ENCODE results near the gene DMD. TPM values are rescaled to one million over a fixed set of nuclear protein-coding genes. Genes with fewer than 3 reads are reported as not detected.

DMD gene
- polyA plus RNA-seq, 1 donor from 2014 or later: 21.6 TPM

DNA sequence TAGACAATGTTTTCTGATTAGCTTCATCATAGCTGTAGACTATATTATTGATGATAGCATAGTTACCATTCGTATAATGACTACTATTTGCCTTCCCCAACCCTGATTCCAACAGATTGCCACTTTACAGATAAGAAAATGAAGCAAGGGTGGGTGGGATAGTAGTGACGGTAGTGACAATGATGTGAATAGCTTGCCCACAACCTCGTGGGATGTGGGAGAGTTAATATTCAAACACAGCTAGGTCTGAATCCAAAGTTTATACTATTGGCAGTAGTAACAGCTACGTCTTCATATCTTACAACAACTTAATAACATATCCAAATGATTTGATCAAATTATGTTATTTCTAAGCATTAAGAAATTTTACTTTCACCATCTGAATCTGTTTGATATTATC, 1372.7 kb downstream of the DMD start:
- H3K9ac ChIP-seq (ENCODE audit: low read length): no peak overlapping the region
- TF ChIP-seq, protein P1, sequence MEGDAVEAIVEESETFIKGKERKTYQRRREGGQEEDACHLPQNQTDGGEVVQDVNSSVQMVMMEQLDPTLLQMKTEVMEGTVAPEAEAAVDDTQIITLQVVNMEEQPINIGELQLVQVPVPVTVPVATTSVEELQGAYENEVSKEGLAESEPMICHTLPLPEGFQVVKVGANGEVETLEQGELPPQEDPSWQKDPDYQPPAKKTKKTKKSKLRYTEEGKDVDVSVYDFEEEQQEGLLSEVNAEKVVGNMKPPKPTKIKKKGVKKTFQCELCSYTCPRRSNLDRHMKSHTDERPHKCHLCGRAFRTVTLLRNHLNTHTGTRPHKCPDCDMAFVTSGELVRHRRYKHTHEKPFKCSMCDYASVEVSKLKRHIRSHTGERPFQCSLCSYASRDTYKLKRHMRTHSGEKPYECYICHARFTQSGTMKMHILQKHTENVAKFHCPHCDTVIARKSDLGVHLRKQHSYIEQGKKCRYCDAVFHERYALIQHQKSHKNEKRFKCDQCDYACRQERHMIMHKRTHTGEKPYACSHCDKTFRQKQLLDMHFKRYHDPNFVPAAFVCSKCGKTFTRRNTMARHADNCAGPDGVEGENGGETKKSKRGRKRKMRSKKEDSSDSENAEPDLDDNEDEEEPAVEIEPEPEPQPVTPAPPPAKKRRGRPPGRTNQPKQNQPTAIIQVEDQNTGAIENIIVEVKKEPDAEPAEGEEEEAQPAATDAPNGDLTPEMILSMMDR (IDR thresholded peaks at IDR 0.05; ENCODE audit: poor library complexity, severe bottlenecking): no peak
- TF ChIP-seq EP300 (conservative IDR thresholded peaks at IDR 0.05; ENCODE audit: poor library complexity, severe bottlenecking) (no peak), EZH2 (IDR thresholded peaks at IDR 0.05; ENCODE audit: borderline replicate concordance, insufficient read depth, low read length, poor library complexity, severe bottlenecking) (no peak), RAD21 (conservative IDR thresholded peaks at IDR 0.05) (no peak), TAF1 (IDR thresholded peaks at IDR 0.05; ENCODE audit: low read depth) (no peak), POLR2AphosphoS5 (IDR thresholded peaks at IDR 0.05) (no peak), MXI1 (conservative IDR thresholded peaks at IDR 0.05; ENCODE audit: poor library complexity, severe bottlenecking) (no peak), SMC3 (conservative IDR thresholded peaks at IDR 0.05; ENCODE audit: poor library complexity) (no peak)
- TF ChIP-seq, protein P2, sequence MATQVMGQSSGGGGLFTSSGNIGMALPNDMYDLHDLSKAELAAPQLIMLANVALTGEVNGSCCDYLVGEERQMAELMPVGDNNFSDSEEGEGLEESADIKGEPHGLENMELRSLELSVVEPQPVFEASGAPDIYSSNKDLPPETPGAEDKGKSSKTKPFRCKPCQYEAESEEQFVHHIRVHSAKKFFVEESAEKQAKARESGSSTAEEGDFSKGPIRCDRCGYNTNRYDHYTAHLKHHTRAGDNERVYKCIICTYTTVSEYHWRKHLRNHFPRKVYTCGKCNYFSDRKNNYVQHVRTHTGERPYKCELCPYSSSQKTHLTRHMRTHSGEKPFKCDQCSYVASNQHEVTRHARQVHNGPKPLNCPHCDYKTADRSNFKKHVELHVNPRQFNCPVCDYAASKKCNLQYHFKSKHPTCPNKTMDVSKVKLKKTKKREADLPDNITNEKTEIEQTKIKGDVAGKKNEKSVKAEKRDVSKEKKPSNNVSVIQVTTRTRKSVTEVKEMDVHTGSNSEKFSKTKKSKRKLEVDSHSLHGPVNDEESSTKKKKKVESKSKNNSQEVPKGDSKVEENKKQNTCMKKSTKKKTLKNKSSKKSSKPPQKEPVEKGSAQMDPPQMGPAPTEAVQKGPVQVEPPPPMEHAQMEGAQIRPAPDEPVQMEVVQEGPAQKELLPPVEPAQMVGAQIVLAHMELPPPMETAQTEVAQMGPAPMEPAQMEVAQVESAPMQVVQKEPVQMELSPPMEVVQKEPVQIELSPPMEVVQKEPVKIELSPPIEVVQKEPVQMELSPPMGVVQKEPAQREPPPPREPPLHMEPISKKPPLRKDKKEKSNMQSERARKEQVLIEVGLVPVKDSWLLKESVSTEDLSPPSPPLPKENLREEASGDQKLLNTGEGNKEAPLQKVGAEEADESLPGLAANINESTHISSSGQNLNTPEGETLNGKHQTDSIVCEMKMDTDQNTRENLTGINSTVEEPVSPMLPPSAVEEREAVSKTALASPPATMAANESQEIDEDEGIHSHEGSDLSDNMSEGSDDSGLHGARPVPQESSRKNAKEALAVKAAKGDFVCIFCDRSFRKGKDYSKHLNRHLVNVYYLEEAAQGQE (IDR thresholded peaks at IDR 0.05; ENCODE audit: borderline replicate concordance): no peak

DNA sequence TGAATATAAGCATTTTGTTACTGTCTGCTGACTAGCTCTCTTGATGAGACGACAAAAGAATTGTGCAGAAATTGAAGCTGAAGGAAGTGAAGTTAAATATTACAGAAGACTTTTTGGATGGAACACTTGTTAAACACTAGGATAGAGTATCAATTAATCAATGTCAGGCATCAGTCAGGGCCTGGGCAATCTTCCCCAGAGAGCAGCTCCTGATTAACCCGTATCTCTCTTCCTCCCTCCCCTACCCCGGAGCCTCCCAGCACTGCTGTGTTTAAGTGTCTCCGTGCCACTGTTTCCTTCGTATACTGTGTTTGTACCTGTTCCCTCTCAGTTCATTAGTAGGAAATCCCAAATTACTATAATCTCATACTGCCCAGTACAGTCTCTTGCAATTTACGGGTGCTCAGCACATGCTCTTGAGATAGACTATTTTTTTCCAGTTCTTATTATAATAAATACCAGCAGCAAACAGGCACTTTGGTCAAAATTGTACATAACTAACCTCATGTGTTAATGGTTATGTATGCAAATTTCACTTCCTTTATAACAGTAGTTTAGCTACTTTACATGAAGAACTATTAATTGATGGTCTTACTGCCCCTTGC, 1373.8 kb downstream of the DMD start:
- no peaks in the 10 kb centered on the region for H3K27me3 ChIP-seq (ENCODE audit: insufficient read depth, low read depth, low read length)
- no peaks in the 10 kb centered on the region for H3K9me2 ChIP-seq (ENCODE audit: insufficient read depth, low read length)
- H3K4me3 ChIP-seq (ENCODE audit: low read length): no peak overlapping the region
- H3K9ac ChIP-seq (ENCODE audit: low read length): no peak overlapping the region
- no peaks in the 10 kb centered on the region for H3K36me3 ChIP-seq (ENCODE audit: insufficient read depth, low read length)
- no peak overlapping the region for H3K4me2 ChIP-seq (ENCODE audit: low read length)
- H4K20me1 ChIP-seq (ENCODE audit: insufficient read depth): no peaks in the 10 kb centered on the region
- no peaks in the 10 kb centered on the region for H3K9me3 ChIP-seq (ENCODE audit: low read length)
- TF ChIP-seq EZH2 (IDR thresholded peaks at IDR 0.05; ENCODE audit: borderline replicate concordance, insufficient read depth, low read length, poor library complexity, severe bottlenecking): no peak
- TF ChIP-seq, protein P1 (IDR thresholded peaks at IDR 0.05; ENCODE audit: poor library complexity, severe bottlenecking): no peak
- no peak for TF ChIP-seq RAD21 (conservative IDR thresholded peaks at IDR 0.05)
- no peak for TF ChIP-seq MXI1 (conservative IDR thresholded peaks at IDR 0.05; ENCODE audit: poor library complexity, severe bottlenecking)
- TF ChIP-seq EP300 (conservative IDR thresholded peaks at IDR 0.05; ENCODE audit: poor library complexity, severe bottlenecking): no peak
- TF ChIP-seq POLR2AphosphoS5 (IDR thresholded peaks at IDR 0.05): no peak
- no peak for TF ChIP-seq SMC3 (conservative IDR thresholded peaks at IDR 0.05; ENCODE audit: poor library complexity)
- TF ChIP-seq, protein P2 (IDR thresholded peaks at IDR 0.05; ENCODE audit: borderline replicate concordance): no peak
- no peak for TF ChIP-seq TAF1 (IDR thresholded peaks at IDR 0.05; ENCODE audit: low read depth)
- no peak overlapping the region for H2AFZ ChIP-seq (ENCODE audit: low read depth, low read length)
- no peaks in the 10 kb centered on the region for H3F3A ChIP-seq (ENCODE audit: insufficient read depth, low read length, poor library complexity, severe bottlenecking)
- no peaks in the 10 kb centered on the region for H3K79me2 ChIP-seq (replicated peaks; ENCODE audit: insufficient read depth, low read length)
- H3K27ac ChIP-seq (ENCODE audit: low read length): no peak overlapping the region

More for the DNA sequence above, 1372.7 kb downstream of the DMD start:
- H2AFZ ChIP-seq (ENCODE audit: low read depth, low read length): no peak overlapping the region
- H3F3A ChIP-seq (ENCODE audit: insufficient read depth, low read length, poor library complexity, severe bottlenecking): no peaks in the 10 kb centered on the region
- H3K36me3 ChIP-seq (ENCODE audit: insufficient read depth, low read length): no peaks in the 10 kb centered on the region
- no peaks in the 10 kb centered on the region for H4K20me1 ChIP-seq (ENCODE audit: insufficient read depth)
- H3K9me3 ChIP-seq (ENCODE audit: low read length): no peaks in the 10 kb centered on the region
- H3K27me3 ChIP-seq (ENCODE audit: insufficient read depth, low read depth, low read length): no peaks in the 10 kb centered on the region
- H3K4me2 ChIP-seq (ENCODE audit: low read length): no peak overlapping the region
- no peak overlapping the region for H3K4me3 ChIP-seq (ENCODE audit: low read length)
- H3K9me2 ChIP-seq (ENCODE audit: insufficient read depth, low read length): no peaks in the 10 kb centered on the region
- no peak overlapping the region for H3K27ac ChIP-seq (ENCODE audit: low read length)
- no peaks in the 10 kb centered on the region for H3K79me2 ChIP-seq (replicated peaks; ENCODE audit: insufficient read depth, low read length)
